ENCODE data around the gene PIP4K2B.

The PIP4K2B gene

GRCh38 chr17:38777641-38778250 is 21.6 kb downstream of the PIP4K2B start:
- DNase-seq, result no peak

DNA sequence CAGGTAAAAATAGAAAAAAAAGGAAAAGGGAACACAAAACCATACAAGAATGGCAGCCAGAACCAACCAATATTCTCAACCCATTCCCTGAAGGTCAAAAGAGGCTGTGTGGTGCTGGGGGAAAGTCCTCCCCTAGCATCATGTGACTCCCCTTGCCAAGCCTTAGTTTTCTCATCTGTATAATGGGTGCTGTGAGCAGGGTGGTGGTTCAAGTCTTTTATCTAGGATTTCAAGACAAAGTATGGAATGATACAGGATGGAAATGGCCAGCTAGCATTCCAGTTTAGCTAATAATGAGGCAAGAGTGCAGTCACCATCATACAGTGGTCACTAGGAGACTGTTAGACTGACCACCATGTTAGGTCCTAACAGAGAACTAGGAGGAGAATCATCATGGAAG is 26.1 kb downstream of the PIP4K2B start:
- no peak for DNase-seq

- no peak for DNase-seq
Measured at GRCh38 chr17:38768417-38768816, 30.9 kb downstream of the PIP4K2B start.

- no peak for DNase-seq
Measured at GRCh38 chr17:38766341-38766740, 33.0 kb downstream of the PIP4K2B start.

DNA sequence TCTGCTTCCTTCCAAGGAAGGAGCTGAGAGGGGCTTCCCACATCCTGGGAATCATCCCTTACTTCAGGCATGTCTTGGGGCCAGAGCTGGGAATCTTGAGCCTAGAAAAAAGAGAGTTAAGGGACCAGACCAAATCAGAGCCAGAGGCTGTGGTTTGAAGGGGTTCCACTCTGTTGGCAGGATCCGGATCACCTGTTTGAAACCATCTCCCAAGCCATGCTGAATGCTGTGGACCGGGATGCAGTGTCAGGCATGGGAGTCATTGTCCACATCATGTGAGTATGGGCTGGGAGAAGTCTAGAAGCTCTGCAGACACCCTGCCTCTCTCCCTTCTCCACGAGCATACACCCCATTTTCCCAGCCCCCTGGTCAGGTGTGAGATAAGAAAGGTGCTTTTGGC is 37.1 kb downstream of the PIP4K2B start:
- DNase-seq, result no peak

GRCh38 chr17:38761612-38762011 is 37.7 kb downstream of the PIP4K2B start:
- peak; percentile 32 for DNase-seq

- DNase-seq, result no peak
Measured at GRCh38 chr17:38753071-38753506, 46.3 kb downstream of the PIP4K2B start.

GRCh38 chr17:38752308-38753070 is 46.9 kb downstream of the PIP4K2B start, which contains the start of gene PSMB3:
Gene PSMB3, plus strand, starts transcription at chr17:38752741. Its CDS starts 86 bp downstream, at chr17:38752827.
- peak; percentile 92 for DNase-seq

DNA sequence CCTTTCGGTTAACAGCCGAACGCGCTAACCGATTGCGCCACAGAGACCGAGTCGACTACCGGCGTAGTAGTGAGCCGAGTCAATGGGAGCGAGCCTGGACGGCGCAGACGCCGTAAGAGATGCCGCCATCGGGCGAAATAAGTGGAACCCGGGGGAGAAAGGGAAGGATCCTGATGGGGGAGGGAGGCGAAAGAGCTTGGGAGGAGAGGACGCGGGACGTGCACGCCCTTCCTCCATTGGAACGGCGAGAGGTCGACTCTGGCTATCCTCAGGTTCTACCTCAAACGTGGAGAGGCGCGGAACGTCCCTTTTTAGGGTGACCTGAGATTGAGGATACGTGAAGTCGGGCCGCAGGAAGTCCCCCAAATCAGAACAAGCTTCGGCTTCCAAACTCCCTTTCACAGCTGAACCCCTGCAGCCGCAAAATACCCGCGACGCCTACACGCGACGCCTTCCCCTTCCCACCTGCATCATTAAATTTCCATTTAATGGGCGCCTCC is 47.5 kb downstream of the PIP4K2B start:
- DNase-seq, result peak; percentile 84

GRCh38 chr17:38751144-38751807 is 48.1 kb downstream of the PIP4K2B start:
- DNase-seq, result no peak

- no peak for DNase-seq
Measured at GRCh38 chr17:38750312-38751121, 48.8 kb downstream of the PIP4K2B start.

- no peak for DNase-seq
Measured at GRCh38 chr17:38750044-38750311, 49.4 kb downstream of the PIP4K2B start.

GRCh38 chr17:38749223-38750043 is 49.9 kb downstream of the PIP4K2B start:
- no peak for DNase-seq

GRCh38 chr17:38748892-38749222 is 50.5 kb downstream of the PIP4K2B start:
- DNase-seq, result no peak

GRCh38 chr17:38748149-38748891 is 51.0 kb downstream of the PIP4K2B start, which contains the start of gene PCGF2:
Gene PCGF2, minus strand, starts transcription at chr17:38748336. Its CDS starts 7,934 bp downstream, at chr17:38740402.
- no peak for DNase-seq

DNA sequence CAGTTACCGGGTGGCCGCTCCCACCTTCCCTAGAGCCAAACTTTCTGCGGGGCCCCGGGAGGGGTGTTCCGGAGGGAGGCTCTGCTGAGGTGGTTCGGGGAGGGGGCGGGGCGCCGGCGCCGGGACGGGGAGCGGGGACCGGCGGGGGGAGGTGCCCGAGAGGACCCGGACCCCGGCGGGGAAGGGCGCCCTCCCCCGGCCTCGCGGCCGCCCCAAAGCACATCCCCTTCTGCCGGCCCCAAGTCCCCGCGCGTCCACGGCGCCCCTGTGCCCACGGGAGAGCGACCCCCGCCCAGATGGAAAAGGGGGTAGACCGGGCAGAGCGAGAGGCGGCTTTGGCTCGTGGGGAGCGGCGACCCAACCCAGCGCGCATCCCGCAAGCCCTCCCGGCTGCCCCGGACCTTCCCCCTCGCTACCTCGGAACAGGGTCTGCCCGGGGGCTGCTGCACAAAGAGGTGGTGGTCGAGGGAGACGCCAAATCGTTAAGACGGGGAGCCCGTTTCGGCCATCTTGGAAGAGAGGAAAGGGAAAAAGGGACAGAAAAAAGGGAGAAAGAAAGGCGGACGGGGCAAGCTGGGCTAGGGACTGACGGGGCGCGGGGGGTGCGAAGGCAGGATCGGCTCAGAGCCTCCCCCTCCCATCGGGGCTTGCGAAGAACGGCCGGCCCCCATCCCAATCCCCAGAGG is 51.8 kb downstream of the PIP4K2B start:
- DNase-seq, result no peak

DNA sequence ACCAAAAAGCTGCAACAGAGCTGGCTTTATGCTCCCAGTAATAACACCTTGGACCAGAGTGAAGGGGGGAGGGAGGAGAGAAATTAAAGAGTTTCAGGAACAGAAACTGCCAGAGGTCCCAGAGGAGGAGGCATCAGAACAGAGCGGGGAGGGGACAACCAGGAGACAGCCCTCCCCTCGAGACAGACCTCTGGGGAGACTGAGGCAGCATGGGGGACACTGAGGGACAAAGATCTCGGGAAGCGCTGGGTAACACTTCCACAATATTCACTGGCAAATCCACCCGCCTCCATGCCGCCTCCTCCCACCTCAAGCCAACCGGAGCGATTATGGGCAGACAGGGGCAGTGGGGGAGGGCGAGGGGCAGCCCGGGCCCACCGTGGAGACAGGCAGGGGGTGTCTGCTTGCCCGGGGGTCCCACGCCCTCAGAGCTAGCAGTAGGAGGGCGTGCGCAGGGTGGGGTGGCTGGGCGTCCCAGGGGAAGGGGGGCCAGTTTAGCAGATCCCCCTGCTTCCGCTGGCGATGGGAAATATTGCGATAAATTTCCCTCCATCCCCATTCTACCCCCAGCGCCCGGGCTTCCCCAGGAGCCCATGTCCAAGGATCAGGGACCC is 52.4 kb downstream of the PIP4K2B start:
- DNase-seq, result no peak

GRCh38 chr17:38746004-38746848 is 53.1 kb downstream of the PIP4K2B start:
- no peak for DNase-seq

GRCh38 chr17:38745545-38745944 is 53.8 kb downstream of the PIP4K2B start:
- no peak for DNase-seq

Measured in activated CD4-positive, alpha-beta T cell treated with anti-CD3 and anti-CD28 coated beads, Interleukin-2, amount 50 U/mL, for 1 hour (primary cell).